Esophagus squamous epithelium (tissue), 4 donors: Measurements from ENCODE around the gene HSD17B13.

Source experiments
- POLR2A ChIP-seq, 4 donors: fragments of 450-650 bp; IDR thresholded peaks; one replicate each; pipeline ENCODE4 v1.6.1; 2017; ENCODE audit warnings: antibody characterized with exemption in 4 of 4, mild to moderate bottlenecking in 4 of 4, moderate library complexity in 3 of 4
- TF ChIP-seq, protein P1 (sequence below), 6 experiments: fragments of 450-650 bp in 4 of 6; fragments of 200-600 bp in 2 of 6; sonication (generic) in 2 of 6; IDR thresholded peaks; one replicate each; pipeline ENCODE4 v1.5.1; 2016 to 2019; ENCODE audit warnings: antibody characterized with exemption in 6 of 6, mild to moderate bottlenecking in 4 of 6, moderate library complexity in 4 of 6

DNA sequence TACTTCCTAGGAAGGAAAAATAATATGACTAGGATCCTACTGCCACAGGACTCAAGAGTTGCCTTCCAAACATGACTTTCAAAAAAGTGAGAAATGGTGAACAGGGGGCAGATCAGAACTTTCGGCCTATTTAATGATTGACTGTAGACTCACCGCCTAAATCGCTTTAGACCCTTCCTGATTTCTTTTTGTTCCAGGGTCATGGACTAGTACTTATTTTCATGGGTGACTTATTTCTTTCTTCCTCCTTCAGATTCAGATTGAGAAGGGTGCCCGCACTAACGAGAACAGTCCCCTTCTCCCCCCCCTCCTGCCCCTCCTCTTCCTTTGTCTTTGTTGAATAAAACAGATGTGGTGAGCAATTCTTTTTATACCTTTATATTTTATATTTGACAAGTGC is 54.3 kb downstream of the HSD17B13 start:
- TF ChIP-seq POLR2A (IDR thresholded peaks at IDR 0.05): no peak
- TF ChIP-seq, protein P1, sequence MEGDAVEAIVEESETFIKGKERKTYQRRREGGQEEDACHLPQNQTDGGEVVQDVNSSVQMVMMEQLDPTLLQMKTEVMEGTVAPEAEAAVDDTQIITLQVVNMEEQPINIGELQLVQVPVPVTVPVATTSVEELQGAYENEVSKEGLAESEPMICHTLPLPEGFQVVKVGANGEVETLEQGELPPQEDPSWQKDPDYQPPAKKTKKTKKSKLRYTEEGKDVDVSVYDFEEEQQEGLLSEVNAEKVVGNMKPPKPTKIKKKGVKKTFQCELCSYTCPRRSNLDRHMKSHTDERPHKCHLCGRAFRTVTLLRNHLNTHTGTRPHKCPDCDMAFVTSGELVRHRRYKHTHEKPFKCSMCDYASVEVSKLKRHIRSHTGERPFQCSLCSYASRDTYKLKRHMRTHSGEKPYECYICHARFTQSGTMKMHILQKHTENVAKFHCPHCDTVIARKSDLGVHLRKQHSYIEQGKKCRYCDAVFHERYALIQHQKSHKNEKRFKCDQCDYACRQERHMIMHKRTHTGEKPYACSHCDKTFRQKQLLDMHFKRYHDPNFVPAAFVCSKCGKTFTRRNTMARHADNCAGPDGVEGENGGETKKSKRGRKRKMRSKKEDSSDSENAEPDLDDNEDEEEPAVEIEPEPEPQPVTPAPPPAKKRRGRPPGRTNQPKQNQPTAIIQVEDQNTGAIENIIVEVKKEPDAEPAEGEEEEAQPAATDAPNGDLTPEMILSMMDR (IDR thresholded peaks at IDR 0.05): no peak
